Measurements from ENCODE around the gene CELF2.

DNA sequence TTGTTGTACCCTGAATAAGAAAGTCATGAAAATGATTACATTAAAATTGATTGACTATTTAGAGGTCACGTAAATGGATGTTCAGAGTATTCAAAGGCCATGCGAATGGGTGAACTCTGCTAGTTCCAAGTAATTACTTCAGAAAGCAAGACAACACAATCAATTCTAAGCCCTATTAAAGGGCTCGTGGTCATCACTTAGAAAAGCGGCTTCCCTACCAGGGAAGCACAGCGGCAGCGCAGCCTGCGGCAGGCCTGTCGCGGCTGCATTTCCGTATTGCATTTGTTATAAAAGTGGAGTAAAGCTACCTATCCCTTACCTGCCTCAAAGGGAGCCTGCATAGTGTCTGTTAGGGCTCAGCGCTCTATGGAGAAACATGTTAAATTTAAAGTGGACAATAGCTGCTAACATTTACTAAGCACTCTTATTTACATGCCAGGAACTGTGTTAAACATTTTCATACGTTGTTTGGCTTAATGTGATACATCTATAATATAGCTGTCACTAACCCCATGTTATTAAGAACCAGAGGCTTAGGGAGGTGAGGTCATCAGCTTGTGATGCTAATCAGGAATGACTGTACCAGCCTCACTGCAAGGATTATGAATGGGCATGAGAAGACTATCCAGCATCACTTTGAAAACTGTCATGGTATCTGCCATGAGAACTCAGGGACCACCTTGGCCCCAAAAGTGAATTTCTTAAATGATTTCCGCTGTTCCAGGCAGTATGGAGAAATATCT, 187.5 kb downstream of the CELF2 start:
- TF ChIP-seq ZNF8 (CRISPR knock-in tag; IDR thresholded peaks at IDR 0.05) (no peak), ARNTL (CRISPR knock-in tag; IDR thresholded peaks at IDR 0.05; ENCODE audit: borderline replicate concordance, low read depth) (no peak), ISL1 (CRISPR knock-in tag; IDR thresholded peaks at IDR 0.05) (no peak), ZC3H10 (CRISPR knock-in tag; IDR thresholded peaks at IDR 0.05) (no peak), ZFP30 (CRISPR knock-in tag; IDR thresholded peaks at IDR 0.05) (no peak), GLIS3 (CRISPR knock-in tag; IDR thresholded peaks at IDR 0.05) (no peak), ZFP3 (CRISPR knock-in tag; IDR thresholded peaks at IDR 0.05) (no peak), RARB (CRISPR knock-in tag; IDR thresholded peaks at IDR 0.05) (no peak), OSR1 (CRISPR knock-in tag; IDR thresholded peaks at IDR 0.05) (no peak)
- TF ChIP-seq, protein P1, sequence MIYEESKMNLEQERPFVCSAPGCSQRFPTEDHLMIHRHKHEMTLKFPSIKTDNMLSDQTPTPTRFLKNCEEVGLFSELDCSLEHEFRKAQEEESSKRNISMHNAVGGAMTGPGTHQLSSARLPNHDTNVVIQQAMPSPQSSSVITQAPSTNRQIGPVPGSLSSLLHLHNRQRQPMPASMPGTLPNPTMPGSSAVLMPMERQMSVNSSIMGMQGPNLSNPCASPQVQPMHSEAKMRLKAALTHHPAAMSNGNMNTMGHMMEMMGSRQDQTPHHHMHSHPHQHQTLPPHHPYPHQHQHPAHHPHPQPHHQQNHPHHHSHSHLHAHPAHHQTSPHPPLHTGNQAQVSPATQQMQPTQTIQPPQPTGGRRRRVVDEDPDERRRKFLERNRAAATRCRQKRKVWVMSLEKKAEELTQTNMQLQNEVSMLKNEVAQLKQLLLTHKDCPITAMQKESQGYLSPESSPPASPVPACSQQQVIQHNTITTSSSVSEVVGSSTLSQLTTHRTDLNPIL (CRISPR knock-in tag; IDR thresholded peaks at IDR 0.05; ENCODE audit: low read depth) = no peak
- TF ChIP-seq, protein P2, sequence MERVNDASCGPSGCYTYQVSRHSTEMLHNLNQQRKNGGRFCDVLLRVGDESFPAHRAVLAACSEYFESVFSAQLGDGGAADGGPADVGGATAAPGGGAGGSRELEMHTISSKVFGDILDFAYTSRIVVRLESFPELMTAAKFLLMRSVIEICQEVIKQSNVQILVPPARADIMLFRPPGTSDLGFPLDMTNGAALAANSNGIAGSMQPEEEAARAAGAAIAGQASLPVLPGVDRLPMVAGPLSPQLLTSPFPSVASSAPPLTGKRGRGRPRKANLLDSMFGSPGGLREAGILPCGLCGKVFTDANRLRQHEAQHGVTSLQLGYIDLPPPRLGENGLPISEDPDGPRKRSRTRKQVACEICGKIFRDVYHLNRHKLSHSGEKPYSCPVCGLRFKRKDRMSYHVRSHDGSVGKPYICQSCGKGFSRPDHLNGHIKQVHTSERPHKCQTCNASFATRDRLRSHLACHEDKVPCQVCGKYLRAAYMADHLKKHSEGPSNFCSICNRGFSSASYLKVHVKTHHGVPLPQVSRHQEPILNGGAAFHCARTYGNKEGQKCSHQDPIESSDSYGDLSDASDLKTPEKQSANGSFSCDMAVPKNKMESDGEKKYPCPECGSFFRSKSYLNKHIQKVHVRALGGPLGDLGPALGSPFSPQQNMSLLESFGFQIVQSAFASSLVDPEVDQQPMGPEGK (CRISPR knock-in tag; IDR thresholded peaks at IDR 0.05; ENCODE audit: borderline replicate concordance) = no peak
- TF ChIP-seq, protein P3, sequence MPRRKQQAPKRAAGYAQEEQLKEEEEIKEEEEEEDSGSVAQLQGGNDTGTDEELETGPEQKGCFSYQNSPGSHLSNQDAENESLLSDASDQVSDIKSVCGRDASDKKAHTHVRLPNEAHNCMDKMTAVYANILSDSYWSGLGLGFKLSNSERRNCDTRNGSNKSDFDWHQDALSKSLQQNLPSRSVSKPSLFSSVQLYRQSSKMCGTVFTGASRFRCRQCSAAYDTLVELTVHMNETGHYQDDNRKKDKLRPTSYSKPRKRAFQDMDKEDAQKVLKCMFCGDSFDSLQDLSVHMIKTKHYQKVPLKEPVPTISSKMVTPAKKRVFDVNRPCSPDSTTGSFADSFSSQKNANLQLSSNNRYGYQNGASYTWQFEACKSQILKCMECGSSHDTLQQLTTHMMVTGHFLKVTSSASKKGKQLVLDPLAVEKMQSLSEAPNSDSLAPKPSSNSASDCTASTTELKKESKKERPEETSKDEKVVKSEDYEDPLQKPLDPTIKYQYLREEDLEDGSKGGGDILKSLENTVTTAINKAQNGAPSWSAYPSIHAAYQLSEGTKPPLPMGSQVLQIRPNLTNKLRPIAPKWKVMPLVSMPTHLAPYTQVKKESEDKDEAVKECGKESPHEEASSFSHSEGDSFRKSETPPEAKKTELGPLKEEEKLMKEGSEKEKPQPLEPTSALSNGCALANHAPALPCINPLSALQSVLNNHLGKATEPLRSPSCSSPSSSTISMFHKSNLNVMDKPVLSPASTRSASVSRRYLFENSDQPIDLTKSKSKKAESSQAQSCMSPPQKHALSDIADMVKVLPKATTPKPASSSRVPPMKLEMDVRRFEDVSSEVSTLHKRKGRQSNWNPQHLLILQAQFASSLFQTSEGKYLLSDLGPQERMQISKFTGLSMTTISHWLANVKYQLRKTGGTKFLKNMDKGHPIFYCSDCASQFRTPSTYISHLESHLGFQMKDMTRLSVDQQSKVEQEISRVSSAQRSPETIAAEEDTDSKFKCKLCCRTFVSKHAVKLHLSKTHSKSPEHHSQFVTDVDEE (CRISPR knock-in tag; IDR thresholded peaks at IDR 0.05) = no peak
- TF ChIP-seq, protein P4, sequence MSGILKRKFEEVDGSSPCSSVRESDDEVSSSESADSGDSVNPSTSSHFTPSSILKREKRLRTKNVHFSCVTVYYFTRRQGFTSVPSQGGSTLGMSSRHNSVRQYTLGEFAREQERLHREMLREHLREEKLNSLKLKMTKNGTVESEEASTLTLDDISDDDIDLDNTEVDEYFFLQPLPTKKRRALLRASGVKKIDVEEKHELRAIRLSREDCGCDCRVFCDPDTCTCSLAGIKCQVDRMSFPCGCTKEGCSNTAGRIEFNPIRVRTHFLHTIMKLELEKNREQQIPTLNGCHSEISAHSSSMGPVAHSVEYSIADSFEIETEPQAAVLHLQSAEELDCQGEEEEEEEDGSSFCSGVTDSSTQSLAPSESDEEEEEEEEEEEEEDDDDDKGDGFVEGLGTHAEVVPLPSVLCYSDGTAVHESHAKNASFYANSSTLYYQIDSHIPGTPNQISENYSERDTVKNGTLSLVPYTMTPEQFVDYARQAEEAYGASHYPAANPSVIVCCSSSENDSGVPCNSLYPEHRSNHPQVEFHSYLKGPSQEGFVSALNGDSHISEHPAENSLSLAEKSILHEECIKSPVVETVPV (CRISPR knock-in tag; IDR thresholded peaks at IDR 0.05) = no peak
- TF ChIP-seq, protein P5, sequence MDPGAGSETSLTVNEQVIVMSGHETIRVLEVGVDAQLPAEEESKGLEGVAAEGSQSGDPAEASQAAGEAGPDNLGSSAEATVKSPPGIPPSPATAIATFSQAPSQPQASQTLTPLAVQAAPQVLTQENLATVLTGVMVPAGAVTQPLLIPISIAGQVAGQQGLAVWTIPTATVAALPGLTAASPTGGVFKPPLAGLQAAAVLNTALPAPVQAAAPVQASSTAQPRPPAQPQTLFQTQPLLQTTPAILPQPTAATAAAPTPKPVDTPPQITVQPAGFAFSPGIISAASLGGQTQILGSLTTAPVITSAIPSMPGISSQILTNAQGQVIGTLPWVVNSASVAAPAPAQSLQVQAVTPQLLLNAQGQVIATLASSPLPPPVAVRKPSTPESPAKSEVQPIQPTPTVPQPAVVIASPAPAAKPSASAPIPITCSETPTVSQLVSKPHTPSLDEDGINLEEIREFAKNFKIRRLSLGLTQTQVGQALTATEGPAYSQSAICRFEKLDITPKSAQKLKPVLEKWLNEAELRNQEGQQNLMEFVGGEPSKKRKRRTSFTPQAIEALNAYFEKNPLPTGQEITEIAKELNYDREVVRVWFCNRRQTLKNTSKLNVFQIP (CRISPR knock-in tag; IDR thresholded peaks at IDR 0.05; ENCODE audit: borderline replicate concordance, low read depth) = no peak

Data from SK-N-SH treated with all-trans-retinoic acid at 6 μM for 48 hours (cell line).